Ectodermal cell (in vitro differentiated cells): ENCODE results near the gene WNT3.

ENCODE experiments used
- H3K27ac ChIP-seq: 2 replicates; pipeline ENCODE4 v1.7.0; 2013; ENCODE audit warnings: mild to moderate bottlenecking, low read depth, low read length; ENCODE audit not compliant: insufficient read depth, poor library complexity, severe bottlenecking
- H3K27me3 ChIP-seq: 2 replicates; pipeline ENCODE4 v1.7.0; 2013; ENCODE audit warnings: mild to moderate bottlenecking, low read length; ENCODE audit not compliant: insufficient read depth, control insufficient read depth, poor library complexity, severe bottlenecking
- H3K36me3 ChIP-seq: one replicate; pipeline ENCODE4 v1.7.0; 2013; ENCODE audit warnings: low read length; ENCODE audit not compliant: control insufficient read depth, insufficient read depth
- H3K4me1 ChIP-seq: one replicate; pipeline ENCODE4 v1.7.0; 2013; ENCODE audit warnings: low read length; ENCODE audit not compliant: control insufficient read depth, insufficient read depth
- H3K4me3 ChIP-seq: 2 replicates; pipeline ENCODE4 v1.7.0; 2013; ENCODE audit warnings: low read depth, low read length, control low read depth; ENCODE audit not compliant: insufficient read depth
- H3K9me3 ChIP-seq: 2 replicates; pipeline ENCODE4 v1.7.0; 2013; ENCODE audit warnings: mild to moderate bottlenecking, low read length, moderate library complexity; ENCODE audit not compliant: control insufficient read depth
- WGBS, 2 experiments: methylation state at CpG; one replicate each; pipeline ENCODE4 v1.1.7; 2013; ENCODE audit warnings: missing lambda C conversion rate in 2 of 2; 5-methylcytosine and 5-hydroxymethylcytosine counted together

Gene WNT3

DNA sequence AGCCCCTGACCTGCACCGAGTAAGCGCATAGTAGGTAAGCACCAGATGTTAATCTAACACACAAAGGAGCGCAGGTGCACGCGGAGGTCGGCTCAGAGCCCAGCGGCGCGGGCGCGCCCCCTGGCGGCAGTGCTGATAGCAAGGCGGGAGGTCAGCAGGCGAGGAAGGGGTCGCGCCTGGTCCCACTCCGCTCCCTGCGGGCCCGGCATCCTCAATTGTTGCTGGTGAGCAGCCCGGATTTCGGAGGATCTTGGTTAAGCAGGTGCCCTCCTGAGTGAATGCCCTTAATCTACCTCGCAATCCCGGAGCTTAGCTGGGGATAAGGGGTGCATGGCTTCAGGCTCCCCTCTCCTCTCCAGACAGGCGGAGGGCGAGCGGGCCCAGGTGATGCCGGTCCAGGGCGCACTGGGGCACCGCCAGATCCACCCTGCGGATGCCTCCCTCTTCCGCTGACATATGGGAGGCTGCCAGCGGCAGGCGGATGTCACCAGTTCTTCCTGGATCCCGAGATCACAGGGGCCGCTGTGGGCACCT, 4.0 kb upstream of the WNT3 start:
- no peak overlapping the region for H3K27ac ChIP-seq
- peaks cover 34% of the 10 kb centered on the region for H3K4me1 ChIP-seq
- no peaks in the 10 kb centered on the region for H3K9me3 ChIP-seq
- 64 to 68% methylated on average over 35 of the region's 35 CpGs for WGBS, 2 experiments
- peaks cover 59% of the 10 kb centered on the region for H3K27me3 ChIP-seq
- H3K36me3 ChIP-seq: no peaks in the 10 kb centered on the region
- H3K4me3 ChIP-seq: no peak overlapping the region

DNA sequence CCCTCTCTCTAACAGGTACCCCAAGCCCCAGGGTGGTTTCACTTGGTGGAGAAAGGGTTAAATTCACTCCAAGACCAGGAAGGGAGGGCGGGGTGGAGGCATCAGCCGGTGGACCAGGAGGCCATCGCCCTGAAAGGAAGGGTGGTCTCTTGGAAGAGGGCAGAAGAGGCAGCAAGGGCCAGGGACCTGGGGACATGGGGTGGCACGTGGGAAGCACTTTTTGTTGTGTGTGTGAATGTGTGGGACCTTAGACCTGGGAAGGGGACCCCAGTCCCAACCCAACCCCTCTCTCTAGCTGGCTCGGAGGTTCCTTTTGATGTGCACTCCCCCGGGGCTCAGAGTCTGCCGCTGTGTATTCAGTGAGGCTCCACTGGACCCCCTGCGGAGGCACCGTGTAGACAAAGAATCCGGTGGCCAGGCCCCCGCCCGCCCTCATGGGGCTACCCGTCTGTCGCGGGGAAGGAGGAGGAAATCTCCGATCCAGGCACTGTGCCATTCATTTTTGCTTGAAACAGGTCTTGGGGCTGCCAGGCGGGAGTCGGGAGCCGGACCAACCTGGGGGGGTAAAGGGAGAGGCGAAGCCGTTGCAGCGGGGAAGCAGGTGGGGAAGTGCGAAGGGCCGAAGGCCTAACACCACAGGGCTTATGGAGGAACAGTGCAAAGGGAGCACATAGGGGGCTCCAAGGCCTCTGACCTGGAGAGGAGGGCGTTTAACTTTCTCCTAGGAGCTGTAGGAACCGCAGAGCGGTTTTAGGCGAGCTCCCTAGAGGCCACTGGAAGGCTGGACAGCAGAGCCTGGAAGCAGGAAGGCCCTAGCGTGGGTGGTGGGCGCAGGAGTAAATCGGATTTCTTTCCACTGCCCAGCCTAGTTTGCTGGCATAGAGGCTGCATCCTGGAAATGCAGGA, 3.2 kb upstream of the WNT3 start:
- WGBS, 2 experiments: 14 to 15% methylated on average over 31 of the region's 31 CpGs

DNA sequence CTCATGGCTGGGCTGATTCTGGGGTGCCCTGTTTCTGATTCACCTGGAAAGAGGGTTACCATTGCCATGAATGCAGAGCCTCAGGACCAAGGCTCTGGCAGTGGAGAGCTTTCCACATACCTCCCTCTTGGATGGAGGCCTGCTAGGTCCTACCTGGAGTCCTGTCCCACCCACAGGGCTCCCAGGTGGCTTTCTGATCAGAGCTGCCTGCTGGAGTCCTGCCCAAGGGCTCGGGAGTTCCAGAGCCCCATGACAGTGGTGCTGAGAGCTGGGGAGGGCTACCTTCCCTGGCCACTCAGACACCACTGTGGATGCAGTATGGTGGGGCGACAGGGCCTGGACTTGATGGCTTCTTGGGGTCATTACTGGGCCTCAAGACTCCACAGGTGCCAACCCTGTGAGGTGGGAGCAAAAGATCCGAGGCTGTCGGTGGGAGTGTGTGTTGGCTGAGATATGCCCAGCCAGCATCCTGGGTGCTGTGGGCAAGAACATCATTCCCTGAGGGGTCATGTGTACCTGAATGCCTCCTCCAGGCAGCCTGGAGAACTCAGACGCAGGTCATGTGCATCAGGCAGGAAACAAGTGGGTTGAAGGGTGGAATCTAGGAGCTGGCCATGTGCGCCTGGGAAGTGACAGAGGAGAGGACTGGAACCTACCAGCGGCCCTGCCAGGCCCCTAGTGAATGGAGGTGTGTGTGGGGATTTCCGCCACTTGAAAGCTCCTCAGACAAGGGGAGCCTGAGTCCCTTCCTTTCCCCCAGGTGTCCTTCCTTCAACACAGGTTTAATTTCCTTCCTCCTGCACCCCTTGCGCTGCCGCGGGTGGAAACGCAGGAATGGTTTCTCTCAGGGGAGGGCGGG, 2.3 kb upstream of the WNT3 start:
- H3K9me3 ChIP-seq: no peaks in the 10 kb centered on the region
- H3K27ac ChIP-seq: no peak overlapping the region
- H3K4me1 ChIP-seq: peaks cover 34% of the 10 kb centered on the region
- no peak overlapping the region for H3K4me3 ChIP-seq
- no peaks in the 10 kb centered on the region for H3K36me3 ChIP-seq
- 45 to 50% methylated on average over 13 of the region's 13 CpGs for WGBS, 2 experiments
- H3K27me3 ChIP-seq: peaks cover 75% of the 10 kb centered on the region

More for the DNA sequence above, 3.2 kb upstream of the WNT3 start:
- H3K27me3 ChIP-seq: peaks cover 66% of the 10 kb centered on the region
- no peaks in the 10 kb centered on the region for H3K36me3 ChIP-seq
- no peak overlapping the region for H3K4me3 ChIP-seq
- H3K9me3 ChIP-seq: no peaks in the 10 kb centered on the region
- H3K27ac ChIP-seq: no peak overlapping the region
- peaks cover 34% of the 10 kb centered on the region for H3K4me1 ChIP-seq

DNA sequence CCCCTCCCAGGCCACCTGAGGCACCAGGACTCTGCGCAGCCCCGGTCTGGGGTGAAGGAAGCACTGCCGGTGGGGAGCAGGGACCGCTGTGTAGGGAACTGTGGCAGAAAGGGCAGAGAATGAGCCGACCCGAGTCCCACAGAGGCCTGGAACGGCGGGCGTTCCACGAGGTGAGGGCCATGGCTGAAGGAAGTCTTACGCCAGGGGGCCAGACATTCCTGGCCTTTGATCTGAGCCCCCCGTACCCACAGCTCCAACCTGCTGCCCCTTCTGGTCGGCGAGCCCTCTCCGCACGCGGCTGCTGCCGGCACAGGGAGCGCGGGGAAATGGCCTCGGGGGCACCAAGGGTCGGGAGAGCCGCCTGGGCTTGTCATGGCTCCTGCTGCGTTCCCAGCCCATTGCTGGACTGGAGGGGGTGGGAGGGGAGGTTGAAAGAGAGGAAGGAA, 1.4 kb upstream of the WNT3 start:
- no peaks in the 10 kb centered on the region for H3K36me3 ChIP-seq
- WGBS, 2 experiments: 1 to 2% methylated on average over 24 of the region's 24 CpGs
- peak overlapping the region; percentile 40 for H3K4me3 ChIP-seq
- H3K27me3 ChIP-seq: peaks cover 84% of the 10 kb centered on the region
- no peak overlapping the region for H3K27ac ChIP-seq
- peaks cover 34% of the 10 kb centered on the region for H3K4me1 ChIP-seq
- no peaks in the 10 kb centered on the region for H3K9me3 ChIP-seq

DNA sequence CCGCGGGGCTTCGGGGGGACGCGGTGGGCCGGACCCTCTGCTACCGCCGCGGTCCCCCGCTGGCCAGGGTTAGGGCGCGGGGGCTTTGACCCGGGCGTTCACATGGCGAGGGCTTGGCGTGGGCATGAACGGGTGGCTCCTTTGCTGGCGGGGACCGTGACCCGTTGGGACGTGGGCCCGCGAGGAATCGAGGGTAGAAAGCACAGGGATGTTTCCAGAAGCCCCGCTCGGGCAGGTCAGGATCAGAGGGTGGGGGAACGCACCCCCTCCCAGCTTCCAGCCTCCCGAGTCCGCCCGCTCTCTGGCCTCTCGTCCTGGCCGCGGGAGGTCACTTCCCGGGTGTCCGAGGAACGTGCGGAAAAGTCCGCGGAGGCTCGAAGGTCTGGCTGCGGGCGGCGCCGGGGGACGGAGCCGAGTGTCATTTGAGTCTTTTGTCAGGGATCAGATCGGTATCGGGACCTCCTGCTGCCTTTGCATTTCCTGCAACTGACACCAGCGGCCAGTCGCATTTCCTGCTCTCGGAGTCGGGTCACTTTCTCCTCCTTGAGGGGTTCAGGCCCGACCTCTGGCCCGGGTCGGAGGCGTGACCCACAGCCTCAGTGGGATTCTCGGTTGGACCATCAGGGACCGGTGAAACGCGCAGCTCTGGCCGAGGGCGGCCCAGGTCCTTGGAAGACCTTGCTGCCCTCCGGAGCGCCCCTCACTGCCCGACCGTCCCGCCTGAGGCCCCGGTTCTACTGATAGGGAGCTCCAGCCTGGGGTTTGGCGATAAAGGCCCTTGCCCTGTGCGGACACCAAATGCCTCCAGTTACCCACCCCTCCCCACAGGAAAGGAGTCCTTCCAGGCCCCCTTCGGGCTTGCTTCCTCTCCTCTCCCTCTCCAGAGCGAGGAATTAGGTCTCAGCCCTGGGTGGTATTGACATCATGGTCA, 702 bp upstream of the WNT3 start:
- no peaks in the 10 kb centered on the region for H3K36me3 ChIP-seq
- 0 to 1% methylated on average over 72 of the region's 72 CpGs for WGBS, 2 experiments
- H3K4me1 ChIP-seq: peaks cover 34% of the 10 kb centered on the region
- H3K4me3 ChIP-seq: peak overlapping the region; percentile 40
- peaks cover 84% of the 10 kb centered on the region for H3K27me3 ChIP-seq
- H3K9me3 ChIP-seq: no peaks in the 10 kb centered on the region
- no peak overlapping the region for H3K27ac ChIP-seq

DNA sequence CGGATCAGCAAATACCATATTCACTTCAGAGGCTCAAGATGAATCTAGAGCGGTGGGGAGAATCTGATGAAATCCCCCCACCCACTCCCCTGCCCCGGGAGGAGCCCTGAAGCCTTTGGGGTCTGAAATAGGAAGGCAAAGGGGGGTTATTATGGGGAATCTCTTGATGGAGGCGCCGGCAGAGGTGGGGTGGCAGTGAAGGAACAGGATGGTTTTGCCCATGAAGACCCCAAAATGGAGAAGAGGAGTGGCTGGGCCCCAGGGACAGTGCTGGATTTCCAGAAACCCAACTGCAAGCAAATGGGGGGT, 637 bp downstream of the WNT3 start:
- Histone ChIP-seq H3K27ac (no peak overlapping the region), H3K27me3 (peaks cover 78% of the 10 kb centered on the region), H3K4me1 (peaks cover 34% of the 10 kb centered on the region), H3K9me3 (no peaks in the 10 kb centered on the region), H3K36me3 (no peaks in the 10 kb centered on the region), H3K4me3 (no peak overlapping the region)
- 2 to 3% methylated on average over 4 to 5 of the region's 5 CpGs for WGBS, 2 experiments

DNA sequence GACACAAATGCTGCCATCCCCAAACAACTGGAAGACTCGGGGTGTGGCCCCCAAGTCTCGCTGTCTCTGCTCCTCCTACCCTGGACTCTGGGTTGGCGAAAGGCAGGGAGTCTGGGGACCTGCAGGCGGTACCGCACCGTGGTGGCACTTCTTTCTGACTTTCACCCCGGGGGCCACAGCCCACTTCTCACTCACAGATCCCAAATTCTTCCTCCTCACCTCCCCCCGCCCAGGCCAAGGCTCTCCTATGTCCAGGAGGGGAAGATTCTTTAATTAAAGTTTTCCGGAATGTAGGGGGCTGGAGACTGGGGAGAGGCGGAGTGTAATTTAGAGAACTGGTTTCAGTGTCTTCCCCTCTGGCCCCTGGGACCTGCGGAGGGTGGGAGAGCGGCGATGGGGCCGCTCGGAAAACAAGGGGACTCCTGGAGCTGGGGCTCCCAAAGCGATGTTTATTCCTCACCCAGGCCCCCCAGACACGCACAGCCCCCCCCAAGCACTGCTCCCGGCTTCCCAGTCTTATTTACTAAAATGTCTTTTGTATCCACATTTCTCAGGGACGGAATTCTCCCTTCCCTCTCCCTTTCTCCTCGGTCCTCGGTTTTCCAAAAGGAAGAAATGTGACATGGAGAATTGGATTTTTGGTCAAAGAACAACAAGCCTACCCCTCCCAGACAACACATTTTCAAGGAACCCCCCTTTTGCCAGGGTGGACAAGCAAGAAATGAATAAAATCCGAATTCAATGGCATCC, 1.2 kb downstream of the WNT3 start:
- no peak overlapping the region for H3K4me3 ChIP-seq
- no peaks in the 10 kb centered on the region for H3K36me3 ChIP-seq
- no peaks in the 10 kb centered on the region for H3K9me3 ChIP-seq
- no peak overlapping the region for H3K27ac ChIP-seq
- peaks cover 74% of the 10 kb centered on the region for H3K27me3 ChIP-seq
- WGBS, 2 experiments: 7 to 9% methylated on average over 18 to 21 of the region's 22 CpGs
- peaks cover 36% of the 10 kb centered on the region for H3K4me1 ChIP-seq

DNA sequence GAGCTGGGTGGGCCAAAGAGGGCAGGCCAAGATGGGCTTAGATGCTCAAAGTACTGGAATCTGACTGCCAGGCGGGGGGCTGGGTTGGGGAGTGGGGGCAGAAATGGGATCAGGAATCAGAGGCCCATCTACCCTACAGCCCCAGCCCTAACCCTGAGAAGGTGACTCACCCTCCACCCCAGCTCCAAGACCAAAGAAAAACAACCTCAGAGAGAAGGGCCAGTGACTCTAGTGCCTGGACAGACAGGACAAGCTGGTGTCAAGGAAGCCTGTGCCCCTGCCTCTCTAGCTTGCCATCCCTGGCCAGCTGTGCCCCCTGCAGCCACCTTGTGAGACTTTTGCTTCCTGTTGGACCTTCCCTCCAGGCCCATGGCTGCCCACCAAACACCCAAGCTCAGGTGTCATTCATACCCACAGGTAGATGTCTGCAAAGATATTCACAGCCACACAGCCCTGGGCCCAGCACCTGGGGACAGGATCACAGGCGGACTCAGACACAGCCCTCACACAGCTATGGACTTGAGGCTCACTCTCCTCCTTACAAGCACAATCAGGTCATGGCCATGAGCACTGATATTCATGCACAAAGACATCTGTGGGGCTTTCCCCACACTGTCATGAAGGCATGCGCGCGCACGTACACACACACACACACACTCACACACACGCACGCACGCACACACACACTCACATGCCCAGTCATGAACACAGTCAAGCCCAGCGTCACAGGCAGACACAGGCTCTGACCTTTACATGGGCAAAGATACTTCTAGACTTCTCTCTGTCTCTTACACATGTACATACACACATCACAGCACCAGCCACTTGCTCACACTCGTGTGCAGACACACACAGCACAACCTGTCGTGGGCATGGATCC, 2.8 kb downstream of the WNT3 start:
- 82 to 87% methylated on average over 12 of the region's 12 CpGs for WGBS, 2 experiments
- H3K27me3 ChIP-seq: peaks cover 58% of the 10 kb centered on the region
- no peaks in the 10 kb centered on the region for H3K9me3 ChIP-seq
- no peak overlapping the region for H3K4me3 ChIP-seq
- H3K27ac ChIP-seq: no peak overlapping the region
- H3K4me1 ChIP-seq: peaks cover 32% of the 10 kb centered on the region
- no peaks in the 10 kb centered on the region for H3K36me3 ChIP-seq
